Renal cortex interstitium (tissue), 11 donors: ENCODE results near the gene RBBP4. TPM values are rescaled to one million over a fixed set of nuclear protein-coding genes. Genes with fewer than 3 reads are reported as not detected.
"Not testable (repeated sequence)": the region's sequence is repeated elsewhere in the genome, so short reads cannot be mapped to it uniquely, and the experiment has no call there.

Experiments used
- DNase-seq, 11 donors: peaks; one replicate each; pipeline ENCODE4 v3.0.0-alpha.2; 2013; ENCODE audit warnings: low read depth in 9 of 11, low spot score in 4 of 11; ENCODE audit errors: extremely low read depth in 1 of 11
- polyA plus RNA-seq, 3 donors: library from polyadenylated mRNA; unstranded; fragments of 120-200 nt; gene quantifications; one replicate each; pipeline ENCODE4 v1.2.1, GENCODE V29; 2013; ENCODE audit not compliant: insufficient read length in 3 of 3

The RBBP4 gene
- polyA plus RNA-seq, 3 donors = 290 to 367 (median 336) TPM

DNA sequence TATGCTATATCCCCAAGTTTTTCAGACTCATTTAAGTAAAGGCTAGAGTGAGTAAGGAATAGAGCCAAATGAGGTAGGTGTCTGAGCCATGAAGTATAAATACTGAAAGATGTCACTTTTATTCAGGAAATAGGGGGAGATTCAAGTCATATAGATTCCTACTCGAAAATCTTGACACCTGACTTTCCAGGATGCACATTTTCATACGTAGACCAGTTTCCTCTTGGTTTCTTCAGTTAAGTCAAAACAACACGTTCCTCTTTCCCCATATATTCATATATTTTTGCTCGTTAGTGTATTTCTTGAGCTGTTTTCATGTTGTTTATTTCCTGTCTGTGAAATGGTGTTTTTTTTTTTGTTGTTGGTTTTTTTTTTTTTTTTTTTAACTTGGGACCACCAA, 29.0 kb downstream of the RBBP4 start:
- DNase-seq = not testable (repeated sequence)

DNA sequence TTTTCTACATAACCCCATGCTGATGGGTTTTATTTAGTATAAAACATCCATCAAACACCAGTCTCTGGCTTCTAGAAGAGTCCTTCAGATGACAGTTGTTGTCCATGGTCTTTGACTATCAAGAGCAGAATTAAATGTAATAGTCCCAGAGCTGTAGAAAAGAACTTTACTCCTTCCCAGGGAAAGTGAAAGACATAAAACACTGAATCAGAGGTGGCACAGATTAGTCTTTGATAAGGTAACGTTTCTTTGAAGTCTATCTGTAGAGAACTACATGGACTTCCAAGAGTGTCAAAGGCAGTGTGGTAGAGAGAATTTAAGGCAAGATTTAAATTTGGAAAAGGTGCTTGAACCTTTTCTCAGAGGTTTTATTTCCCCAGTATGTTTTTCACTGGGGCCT, 29.6 kb downstream of the RBBP4 start:
- no peak for DNase-seq

DNA sequence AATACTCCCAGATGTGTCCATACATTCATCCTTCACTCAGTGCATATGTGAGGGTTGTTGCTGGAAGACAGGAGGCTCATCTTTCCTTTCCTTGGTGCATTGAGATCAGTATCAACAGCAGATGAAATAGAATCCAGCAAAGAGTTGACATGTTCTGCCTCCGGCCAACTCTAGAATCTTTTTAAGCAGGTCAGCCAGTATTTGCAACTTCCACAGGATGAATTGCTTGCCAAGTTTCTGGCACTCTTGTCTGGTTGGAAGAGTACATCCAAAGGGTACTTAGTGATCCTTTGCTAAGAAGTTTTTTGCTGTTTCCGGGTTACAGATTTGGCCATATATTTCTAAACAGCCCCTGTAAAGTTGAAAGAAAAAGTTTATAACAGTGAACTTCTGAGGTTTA, 30.5 kb downstream of the RBBP4 start:
- no peak for DNase-seq

DNA sequence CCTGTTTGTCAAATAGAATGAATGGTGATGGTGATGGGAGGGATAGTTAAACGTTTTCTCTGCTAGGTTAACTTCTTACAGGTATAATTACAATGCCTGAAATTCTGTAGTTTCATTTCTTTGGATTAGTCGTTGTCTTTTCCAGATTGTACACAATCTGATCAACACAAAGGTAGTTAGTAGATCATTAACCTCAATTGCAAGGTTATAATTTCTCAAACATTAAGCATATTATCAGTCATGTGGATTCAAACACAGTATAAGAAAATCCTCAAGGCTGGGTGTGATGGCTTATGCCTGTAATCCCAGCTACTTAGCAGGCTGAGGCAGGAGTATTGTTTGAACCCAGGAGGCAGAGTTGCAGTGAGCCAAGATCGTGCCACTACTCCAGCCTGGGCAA, 31.0 kb downstream of the RBBP4 start:
- no peak for DNase-seq

DNA sequence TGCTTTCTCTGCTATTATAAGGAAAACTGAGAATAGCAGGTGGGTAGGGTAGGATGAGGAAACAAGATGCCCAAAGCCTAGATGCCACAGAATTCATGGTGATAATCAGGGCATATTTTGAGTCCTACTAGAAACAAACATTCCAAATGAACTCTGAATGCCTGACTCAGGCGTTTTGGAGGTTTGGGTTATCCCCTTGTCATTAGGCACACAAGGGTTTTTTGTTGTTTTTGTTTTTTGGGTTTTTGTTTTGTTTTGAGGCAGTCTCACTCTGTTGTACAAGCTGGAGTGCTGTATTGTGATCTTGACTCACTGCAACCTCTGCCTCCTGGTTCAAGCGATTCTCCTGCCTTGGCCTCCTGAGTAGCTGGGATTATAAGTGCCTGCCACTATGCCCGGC, 32.4 kb downstream of the RBBP4 start:
- DNase-seq = no peak

DNA sequence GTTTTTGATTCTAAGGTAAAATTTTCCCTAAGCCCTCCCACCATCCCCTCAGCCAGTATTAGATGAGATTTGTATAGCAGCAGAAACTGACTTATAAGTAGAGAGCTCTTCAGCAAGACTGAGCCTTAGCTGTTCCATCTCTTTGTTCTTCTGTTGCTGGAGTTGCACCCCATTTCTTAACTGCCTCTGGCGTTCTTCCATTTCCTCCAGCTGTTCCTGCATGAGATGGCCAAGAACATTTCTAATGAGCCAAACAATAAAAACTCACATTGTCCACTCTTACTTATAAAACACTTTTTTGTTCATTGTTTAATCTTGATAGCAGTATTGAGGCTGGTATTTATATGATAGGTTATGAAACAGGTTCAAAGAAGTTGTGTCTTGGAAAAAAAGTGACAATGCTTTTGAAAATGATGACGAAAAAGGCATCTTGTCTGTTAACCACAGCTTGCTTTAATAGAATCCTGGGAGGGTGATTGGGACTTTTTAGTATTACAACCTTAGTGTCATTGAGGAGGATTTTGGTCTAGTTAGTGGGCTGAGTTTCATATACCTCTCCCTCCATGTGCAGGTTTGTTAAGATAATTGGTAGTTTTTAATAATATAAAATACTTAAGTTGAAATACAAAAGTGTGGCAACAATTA, 33.3 kb downstream of the RBBP4 start:
- peak in 5 of 11 donors; percentile 40 to 65 (median 54) for DNase-seq

DNA sequence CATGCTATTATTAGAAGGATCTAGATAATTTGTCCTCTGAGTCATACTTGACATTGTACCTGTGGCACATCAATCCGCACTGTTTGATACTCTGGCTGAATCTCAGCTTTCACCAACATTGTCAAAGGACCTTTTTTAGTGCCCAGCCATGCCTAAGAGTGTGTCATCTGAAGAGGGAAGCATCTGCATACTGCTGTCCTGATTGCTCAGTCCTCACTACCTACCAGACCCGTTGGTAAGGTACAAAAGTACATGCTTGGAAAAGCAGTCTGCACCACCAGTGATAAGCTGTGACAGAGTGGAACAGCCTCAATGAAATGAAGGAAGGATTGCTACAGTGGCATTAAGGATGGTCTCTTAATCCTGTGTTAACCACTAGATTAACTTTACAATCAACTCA, 34.5 kb downstream of the RBBP4 start:
- no peak for DNase-seq

DNA sequence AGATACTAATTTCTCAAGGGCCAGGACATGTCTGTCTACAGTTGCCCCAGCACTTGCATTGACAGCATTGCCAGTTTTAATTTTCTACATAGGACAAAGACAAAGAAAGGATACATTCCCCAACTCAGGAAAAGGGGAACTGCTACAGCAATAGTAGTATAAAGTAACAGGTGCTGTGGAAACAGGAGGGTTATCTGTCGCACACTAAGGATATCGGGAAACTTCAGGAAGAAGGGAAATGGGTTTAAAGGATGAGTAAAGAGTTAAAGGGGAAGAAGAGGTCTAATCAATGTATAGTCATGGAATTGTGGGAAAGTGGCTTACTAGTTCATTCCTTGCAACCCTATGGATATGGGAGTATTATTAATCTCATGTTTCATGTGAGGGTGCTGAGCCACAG, 35.4 kb downstream of the RBBP4 start:
- no peak for DNase-seq

DNA sequence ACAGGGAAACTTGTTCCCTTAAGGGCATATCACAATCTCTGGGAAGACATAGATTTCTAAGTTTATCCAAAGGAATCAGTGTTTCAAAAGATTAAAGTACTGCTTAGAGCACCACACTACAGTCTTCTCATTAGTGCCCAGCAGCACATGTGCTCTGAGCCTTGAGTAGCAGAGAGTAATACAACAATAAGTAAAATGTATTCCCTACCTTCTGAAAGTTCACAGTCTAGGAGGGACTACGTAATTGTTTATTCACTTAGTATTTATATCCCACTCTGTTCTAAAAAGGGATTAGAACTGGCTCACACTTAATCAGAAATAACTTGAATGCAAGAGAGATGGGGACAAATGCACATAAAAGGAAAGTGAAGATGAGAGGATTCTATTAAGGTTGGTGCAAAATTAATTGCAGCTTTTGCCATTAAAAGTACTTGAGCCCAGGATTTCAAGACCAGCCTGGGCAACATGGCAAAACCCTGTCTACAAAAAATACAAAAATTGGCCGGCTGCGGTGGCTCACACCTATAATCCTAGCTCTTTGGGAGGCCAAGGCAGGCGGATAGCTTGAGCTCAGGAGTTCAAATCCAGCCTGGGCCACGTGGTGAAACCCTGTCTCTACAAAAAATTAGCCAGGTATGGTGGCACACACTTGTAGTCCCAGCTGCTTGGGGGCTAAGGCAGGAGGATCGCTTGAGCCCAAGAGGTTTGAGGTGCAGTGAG, 42.6 kb downstream of the RBBP4 start:
- no peak for DNase-seq

DNA sequence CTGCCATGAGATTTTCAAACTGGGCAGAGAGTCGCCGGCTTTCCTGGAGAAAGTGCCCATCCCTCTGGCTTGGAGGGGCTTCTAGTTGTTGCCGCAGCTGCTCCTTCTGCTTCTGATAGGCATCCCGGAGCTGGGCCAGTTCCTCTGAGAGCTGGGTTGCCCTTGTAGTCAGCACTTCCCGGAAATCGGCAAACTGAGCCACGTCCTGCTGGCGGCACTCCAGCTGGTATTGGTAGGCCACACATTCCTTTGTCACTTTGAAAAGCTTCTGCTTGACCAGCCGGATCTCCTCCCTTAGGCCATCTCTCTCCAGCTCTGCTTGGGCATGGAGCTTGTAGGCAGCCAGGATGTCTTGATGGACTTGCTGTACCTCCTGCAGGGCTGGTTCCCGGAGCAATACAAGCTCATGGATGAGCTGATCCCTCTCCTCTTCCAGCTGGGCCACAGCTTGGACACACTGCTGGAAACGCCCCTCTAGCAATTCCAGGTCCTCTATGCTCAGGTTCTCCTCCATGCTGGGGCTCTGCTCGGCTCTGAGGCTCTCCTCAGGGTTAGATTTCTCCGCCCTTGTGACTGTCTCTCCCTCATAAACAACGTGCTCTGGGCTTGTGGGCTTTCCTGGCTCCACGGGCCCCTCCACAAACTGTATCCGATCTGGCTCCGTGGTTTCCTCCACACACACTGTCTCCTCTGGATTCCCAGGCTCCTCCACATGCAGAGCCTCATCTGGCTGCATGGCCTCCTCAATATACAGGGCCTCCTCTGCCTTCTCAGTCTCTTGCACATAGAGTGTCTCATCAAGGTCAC, 44.3 kb downstream of the RBBP4 start:
- no peak for DNase-seq

DNA sequence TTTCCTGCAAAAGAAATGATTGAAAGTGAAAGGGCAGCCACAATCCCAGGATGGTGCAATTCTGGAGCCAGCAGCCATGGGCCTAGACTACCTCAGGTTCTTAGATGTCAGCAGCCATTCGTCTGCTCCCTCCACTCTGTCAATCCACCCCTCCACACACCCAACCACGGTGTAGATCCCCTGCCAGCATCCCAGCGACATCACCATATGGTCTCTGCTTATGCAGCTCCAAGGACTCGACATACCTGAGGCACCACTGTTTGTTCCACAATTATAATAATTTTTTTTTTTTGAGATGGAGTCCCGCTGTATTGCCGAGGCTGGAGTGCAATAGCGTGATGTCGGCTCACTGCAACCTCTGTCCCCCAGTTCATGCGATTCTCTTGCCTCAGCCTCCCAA, 45.0 kb downstream of the RBBP4 start:
- DNase-seq = no peak

DNA sequence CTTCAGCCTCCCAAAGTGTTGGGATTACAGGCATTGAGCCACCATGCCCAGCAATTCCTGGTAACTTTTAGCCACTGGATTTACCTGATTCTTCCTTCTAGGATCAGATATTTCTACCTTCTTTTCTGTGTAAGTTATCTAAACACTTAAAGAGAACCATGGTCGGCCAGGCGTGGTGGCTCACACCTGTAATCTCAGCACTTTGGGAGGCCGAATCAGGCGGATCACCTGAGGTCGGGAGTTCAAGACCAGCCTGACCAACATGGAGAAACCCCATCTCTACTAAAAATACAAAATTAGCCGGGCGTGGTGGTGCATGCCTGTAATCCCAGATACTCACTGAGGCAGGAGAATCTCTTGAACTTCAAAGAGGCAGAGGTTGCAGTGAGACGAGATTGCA, 46.0 kb downstream of the RBBP4 start:
- not testable (repeated sequence) for DNase-seq

DNA sequence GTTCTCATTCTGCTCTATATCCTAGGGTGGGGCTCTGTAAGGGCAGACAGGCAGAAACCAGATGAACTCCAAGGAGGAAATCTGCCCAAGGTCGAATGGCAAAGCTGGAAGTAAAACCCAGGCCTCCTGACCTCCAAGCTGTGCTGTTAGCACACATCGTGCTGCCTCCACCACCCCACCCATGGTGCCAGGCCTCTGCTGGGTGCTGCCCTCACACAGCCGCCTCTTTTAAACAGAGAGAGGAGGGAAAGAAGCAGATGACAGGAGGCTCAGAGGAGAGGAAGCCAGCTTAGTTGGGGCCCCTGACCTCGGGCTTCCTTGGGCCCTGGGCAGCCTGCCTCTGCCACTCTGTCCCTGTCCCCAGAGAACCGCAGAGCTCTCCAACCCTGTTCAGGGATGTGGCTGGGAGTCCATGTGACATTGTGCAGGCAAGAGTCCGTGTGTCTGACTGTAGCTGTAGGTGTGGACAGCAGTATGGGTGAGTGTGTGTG, 50.5 kb downstream of the RBBP4 start:
- DNase-seq = no peak

DNA sequence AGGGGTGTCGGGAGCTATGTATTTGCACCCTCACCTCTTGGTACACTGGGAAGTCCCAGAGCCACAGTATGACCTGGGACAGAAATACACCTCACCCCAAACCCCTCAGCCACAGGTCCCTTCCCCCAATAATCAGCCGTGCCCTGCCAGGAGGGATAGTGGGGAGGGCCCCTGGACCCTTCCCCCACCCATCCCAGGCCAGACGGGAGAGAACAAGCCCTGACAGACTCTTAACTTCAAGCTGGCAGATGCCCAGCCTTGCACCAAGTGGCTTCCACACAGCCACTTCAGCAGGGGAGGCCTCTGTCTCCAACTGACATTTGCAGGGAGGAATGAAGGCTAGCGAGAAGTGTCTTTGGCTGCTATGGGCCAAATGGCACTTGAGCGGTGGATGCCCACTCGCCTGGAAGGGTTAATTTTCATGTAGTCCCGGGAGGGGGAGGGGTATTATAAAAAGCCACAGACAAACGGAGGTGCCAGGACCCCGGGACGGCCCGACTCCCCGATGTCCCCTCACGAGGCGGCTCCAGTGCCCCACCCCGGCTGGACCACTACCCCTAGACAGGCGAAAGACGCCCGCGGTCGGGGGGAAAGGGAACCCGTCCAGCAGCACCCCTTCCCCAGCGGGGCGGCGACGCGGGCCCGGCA, 51.1 kb downstream of the RBBP4 start:
- no peak for DNase-seq

DNA sequence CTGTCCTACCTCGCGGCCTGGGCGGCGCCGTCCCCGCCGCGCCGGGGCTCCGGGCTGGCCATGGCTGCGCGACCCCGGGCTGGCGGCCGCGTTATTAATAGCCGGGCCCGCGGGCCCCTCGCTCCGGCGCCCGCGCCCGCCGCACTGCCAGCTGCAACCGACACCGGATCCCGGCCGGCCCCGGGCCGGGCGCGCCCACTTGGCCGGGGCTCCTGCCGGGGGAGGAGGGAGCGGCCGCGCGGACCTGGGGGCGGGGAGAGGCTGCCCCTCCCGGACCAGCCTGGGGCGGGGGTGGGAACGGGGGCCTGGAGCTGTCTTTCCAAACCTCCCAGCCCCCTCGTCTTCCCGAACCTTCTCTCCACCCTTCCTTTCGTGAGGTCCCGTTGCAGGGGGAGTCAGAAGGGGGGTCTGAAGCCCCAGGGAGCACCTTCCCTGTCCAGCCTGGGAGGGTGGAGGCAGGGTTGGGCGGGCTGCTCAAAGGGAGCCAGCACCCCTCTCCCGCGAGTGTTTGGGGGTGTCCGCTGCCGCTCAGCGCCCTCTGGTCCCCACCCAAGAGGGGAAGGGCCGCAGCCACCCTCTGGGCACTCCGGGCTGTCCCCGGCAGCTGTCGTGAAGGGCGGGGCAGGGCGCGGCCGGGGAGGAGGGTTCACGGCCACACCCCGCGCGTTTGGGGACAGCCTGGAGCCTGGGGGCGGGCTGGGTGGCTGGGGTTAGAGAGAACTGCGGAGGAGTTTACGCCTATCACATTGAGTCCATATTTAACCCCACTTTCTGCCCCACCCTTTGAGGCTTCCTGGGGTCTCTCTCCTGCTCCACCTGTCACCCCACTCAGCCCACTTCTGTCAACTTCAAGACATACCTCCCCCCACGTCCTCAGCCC, 51.8 kb downstream of the RBBP4 start, which contains the start of gene SYNC:
Gene SYNC, minus strand, starts transcription at position 172 of the 880 bp plus-strand sequence. Its CDS starts 110 bp downstream, at position 62.
- DNase-seq = peak in 1 of 11 donors; percentile 33

DNA sequence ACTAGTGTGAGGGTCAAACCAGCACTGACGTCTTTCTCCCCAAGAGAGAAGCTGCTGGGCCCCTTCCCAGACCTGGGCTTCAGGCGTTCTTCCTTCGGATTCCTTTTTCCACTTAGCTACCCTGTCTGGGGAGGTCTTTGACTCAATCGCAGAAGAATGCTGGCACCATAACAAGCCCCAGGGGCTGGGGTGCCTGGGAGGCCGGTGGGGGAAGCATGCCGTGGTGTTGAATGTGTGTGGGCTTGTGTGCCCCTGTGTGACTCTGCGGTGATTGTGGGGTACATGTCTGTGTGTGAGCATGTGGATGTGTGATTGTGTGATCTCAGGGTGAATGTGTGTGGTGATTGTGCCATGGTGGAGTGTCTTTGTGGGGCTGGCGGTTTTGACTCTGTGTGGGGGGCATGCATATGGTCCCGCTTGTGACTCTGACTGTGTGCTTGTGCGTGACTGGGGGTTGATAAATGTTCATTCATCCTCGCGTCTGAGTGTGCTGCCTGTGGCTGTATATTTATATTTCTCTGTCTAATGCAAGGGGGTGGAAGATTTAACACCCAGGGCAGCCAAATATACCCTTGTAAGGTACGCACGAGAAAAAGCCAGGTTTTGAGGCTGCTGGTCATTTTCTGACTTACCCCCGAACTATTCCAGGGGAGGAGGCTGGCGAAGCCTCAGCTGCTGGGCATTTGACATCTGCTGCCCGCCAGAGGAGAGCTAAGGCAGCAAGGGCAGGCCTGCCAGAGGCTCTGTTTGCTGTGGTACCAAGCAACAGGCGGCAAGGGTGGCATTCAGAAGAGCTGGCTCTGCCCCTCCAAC, 52.7 kb downstream of the RBBP4 start:
- peak in 1 of 11 donors; percentile 46 for DNase-seq

DNA sequence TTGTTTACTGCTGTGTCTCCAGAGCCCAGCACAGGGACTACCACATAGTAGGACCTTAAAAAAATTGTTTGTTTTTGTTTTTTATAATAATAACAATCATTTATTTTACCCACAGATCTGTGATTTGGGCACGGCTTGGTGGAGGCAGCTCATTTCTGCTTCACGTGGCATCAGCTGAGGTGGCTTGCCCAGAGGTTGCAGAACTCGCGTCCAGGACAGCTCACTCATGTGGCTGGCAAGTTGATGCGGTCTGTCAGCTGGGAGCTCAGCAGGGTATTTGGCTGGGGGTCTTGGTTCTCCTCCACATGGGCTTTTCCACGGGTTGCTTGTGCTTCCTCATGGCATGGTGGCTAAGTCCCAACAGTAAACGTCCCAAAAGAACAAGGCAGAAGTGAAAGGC, 54.5 kb downstream of the RBBP4 start:
- DNase-seq = no peak

DNA sequence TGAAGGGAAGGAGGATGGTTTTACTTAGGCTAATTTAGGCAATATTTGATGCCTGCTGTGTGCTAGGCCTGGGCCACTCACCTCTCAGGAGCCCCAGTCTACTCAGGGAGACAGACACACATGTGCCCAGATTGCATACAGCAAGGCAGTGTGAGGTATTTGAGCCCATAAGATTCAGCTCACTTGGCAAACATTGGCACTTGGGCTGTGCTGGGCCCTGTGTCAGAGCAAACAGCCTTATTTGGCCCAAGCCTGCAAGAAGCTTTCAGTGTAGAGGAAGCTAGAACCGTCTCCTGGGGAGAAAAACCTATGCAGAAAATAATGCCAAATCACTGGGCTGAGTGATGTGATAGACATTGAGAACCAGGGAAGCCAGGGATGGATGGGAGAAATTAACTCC, 55.5 kb downstream of the RBBP4 start:
- no peak for DNase-seq
